Stimulated activated CD8-positive, alpha-beta memory T cell treated with anti-CD3 and anti-CD28 coated beads, Interleukin-7, amount 100 ng/mL, for 48 hours (primary cell): Measurements from ENCODE around the gene SBF2.

ENCODE experiments used
- DNase-seq, 2 donors: peaks; one replicate each; pipeline ENCODE4 v3.0.0-alpha.2; 2020; ENCODE audit warnings: low read depth in 1 of 2; ENCODE audit errors: extremely low read depth in 1 of 2

Gene SBF2

GRCh38 chr11:9825895-9826294, 468.1 kb downstream of the SBF2 start:
- DNase-seq: no peak

GRCh38 chr11:9825315-9825714, 468.7 kb downstream of the SBF2 start:
- no peak for DNase-seq

GRCh38 chr11:9823887-9824385, 470.1 kb downstream of the SBF2 start:
- DNase-seq: no peak

GRCh38 chr11:9823439-9823838, 470.6 kb downstream of the SBF2 start:
- no peak for DNase-seq

- DNase-seq: no peak
Observed at GRCh38 chr11:9821008-9821752, 472.8 kb downstream of the SBF2 start.

- DNase-seq: no peak
Observed at GRCh38 chr11:9820260-9820659, 473.8 kb downstream of the SBF2 start.

- no peak for DNase-seq
Observed at GRCh38 chr11:9817191-9817590, 476.8 kb downstream of the SBF2 start.

- no peak for DNase-seq
Observed at GRCh38 chr11:9815486-9816136, 478.4 kb downstream of the SBF2 start.

- DNase-seq: no peak
Observed at GRCh38 chr11:9814108-9814507, 479.9 kb downstream of the SBF2 start.

- no peak for DNase-seq
Observed at GRCh38 chr11:9808943-9809342, 485.1 kb downstream of the SBF2 start.

GRCh38 chr11:9806946-9807687, 486.9 kb downstream of the SBF2 start:
- DNase-seq: no peak

GRCh38 chr11:9804419-9804902, 489.6 kb downstream of the SBF2 start:
- no peak for DNase-seq

- DNase-seq: no peak
Observed at GRCh38 chr11:9803685-9804418, 490.2 kb downstream of the SBF2 start.

GRCh38 chr11:9802291-9802861, 491.6 kb downstream of the SBF2 start:
- no peak for DNase-seq

GRCh38 chr11:9799886-9800285, 494.1 kb downstream of the SBF2 start:
- DNase-seq: no peak

- DNase-seq: no peak
Observed at GRCh38 chr11:9797300-9797699, 496.7 kb downstream of the SBF2 start.

GRCh38 chr11:9796854-9797253, 497.2 kb downstream of the SBF2 start:
- DNase-seq: no peak

GRCh38 chr11:9796266-9796665, 497.8 kb downstream of the SBF2 start:
- no peak for DNase-seq

GRCh38 chr11:9790703-9791102, 503.3 kb downstream of the SBF2 start:
- DNase-seq: no peak

- no peak for DNase-seq
Observed at GRCh38 chr11:9789910-9790309, 504.1 kb downstream of the SBF2 start.
